Stomach (tissue), 4 donors: ENCODE measurements around the gene TTC4.

ENCODE experiments used
- POLR2A ChIP-seq, 4 donors: fragments of 450-650 bp; IDR thresholded peaks; one replicate each; pipeline ENCODE4 v1.6.1; 2016; ENCODE audit warnings: antibody characterized with exemption in 4 of 4, control low read depth in 2 of 4, mild to moderate bottlenecking in 1 of 4, moderate library complexity in 1 of 4
- POLR2AphosphoS5 ChIP-seq, 3 donors: sonication (generic); formaldehyde crosslinking; IDR thresholded peaks; one replicate each; pipeline ENCODE4 v1.6.1; 2016; ENCODE audit warnings: antibody characterized with exemption in 3 of 3
- TF ChIP-seq, protein P1 (sequence below), 7 experiments: fragments of 450-650 bp in 4 of 7; fragments of 200-600 bp in 3 of 7; sonication (generic) in 3 of 7; IDR thresholded peaks; one replicate each; pipeline ENCODE4 v1.5.1; 2016 to 2019; ENCODE audit warnings: antibody characterized with exemption in 7 of 7, control low read depth in 2 of 7, mild to moderate bottlenecking in 1 of 7

DNA sequence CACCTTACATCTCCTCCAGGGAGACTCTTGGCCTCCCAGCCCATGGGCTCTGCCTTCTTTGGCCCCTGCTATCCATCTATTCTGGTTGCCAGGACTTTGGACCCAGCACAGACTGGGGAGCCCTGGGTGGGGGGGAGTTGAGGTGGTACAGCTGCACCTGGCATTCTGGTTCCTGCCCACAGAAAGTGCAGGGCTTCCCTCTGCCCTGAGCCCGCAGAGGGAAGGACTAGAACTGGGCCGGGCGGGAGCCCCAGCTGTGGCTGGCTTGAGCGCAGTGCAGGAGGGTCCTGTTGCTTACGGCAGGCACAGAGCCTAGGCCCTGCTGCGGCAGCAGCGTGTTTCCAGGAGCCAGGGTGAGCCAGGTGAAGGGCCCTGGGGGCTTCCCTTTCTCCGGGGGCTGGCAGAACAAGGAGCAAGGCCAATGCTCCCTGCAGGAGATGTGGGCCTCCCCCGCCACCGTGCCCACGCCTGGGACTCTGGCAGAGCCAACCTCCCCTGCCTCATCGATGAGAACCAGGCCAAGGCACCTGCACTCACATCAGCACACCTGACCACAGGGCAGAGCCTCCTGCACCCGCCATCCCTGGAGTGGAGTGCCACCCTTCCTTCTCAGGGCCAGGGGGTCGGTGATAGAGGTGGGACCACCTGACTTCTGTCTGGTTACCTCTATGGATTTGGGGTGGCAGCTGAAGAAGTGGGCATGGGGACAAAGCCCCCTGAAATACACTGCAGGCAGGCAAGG is 32.6 kb downstream of the TTC4 start:
- TF ChIP-seq, protein P1, sequence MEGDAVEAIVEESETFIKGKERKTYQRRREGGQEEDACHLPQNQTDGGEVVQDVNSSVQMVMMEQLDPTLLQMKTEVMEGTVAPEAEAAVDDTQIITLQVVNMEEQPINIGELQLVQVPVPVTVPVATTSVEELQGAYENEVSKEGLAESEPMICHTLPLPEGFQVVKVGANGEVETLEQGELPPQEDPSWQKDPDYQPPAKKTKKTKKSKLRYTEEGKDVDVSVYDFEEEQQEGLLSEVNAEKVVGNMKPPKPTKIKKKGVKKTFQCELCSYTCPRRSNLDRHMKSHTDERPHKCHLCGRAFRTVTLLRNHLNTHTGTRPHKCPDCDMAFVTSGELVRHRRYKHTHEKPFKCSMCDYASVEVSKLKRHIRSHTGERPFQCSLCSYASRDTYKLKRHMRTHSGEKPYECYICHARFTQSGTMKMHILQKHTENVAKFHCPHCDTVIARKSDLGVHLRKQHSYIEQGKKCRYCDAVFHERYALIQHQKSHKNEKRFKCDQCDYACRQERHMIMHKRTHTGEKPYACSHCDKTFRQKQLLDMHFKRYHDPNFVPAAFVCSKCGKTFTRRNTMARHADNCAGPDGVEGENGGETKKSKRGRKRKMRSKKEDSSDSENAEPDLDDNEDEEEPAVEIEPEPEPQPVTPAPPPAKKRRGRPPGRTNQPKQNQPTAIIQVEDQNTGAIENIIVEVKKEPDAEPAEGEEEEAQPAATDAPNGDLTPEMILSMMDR (IDR thresholded peaks at IDR 0.05) = no peak
- TF ChIP-seq POLR2AphosphoS5 (IDR thresholded peaks at IDR 0.05) (no peak), POLR2A (IDR thresholded peaks at IDR 0.05) (no peak)
